Right lobe of liver (tissue), 6 donors: ENCODE results near the gene ACCSL. TPM values are rescaled to one million over a fixed set of nuclear protein-coding genes. Genes with fewer than 3 reads are reported as not detected.

ENCODE experiments used
- ATAC-seq, 4 donors: fragments of 200-7000 bp; cut with Tn5 transposase; one replicate each; pipeline ENCODE4 v1.9.1; 2020; ENCODE audit warnings: mild to moderate bottlenecking in 4 of 4, moderate library complexity in 4 of 4
- DNase-seq, 3 donors: peaks; one replicate each; pipeline ENCODE4 v3.0.0-alpha.2; 2020
- H3K27ac ChIP-seq, 3 donors: fragments of 200-600 bp; one replicate each; pipeline ENCODE4 v1.8.0; 2022
- H3K27me3 ChIP-seq, 2 donors: fragments of 200-600 bp; one replicate each; pipeline ENCODE4 v1.8.0; 2022
- H3K36me3 ChIP-seq, 4 donors: fragments of 200-600 bp; sonication (generic) in 1 of 4; one replicate each; pipeline versions ENCODE4 v1.5.1 to v1.8.0; 2017 to 2022; ENCODE audit warnings: control low read depth in 1 of 4
- H3K4me1 ChIP-seq, 4 donors: fragments of 200-600 bp; sonication (generic) in 1 of 4; one replicate each; pipeline versions ENCODE4 v1.5.1 to v1.8.0; 2017 to 2022; ENCODE audit warnings: control low read depth in 1 of 4
- H3K4me3 ChIP-seq, 3 donors: fragments of 200-600 bp; one replicate each; pipeline ENCODE4 v1.8.0; 2022
- H3K9me3 ChIP-seq, 4 donors: fragments of 200-600 bp; sonication (generic) in 1 of 4; one replicate each; pipeline versions ENCODE4 v1.5.1 to v1.8.0; 2017 to 2022; ENCODE audit warnings: control low read depth in 1 of 4
- POLR2A ChIP-seq: fragments of 450-650 bp; IDR thresholded peaks from one replicate; pipeline ENCODE4 v1.6.1; 2017; ENCODE audit warnings: antibody characterized with exemption, mild to moderate bottlenecking
- WGBS: methylation state at CpG from one replicate; pipeline ENCODE4 v1.1.6; 2018; ENCODE audit warnings: low coverage, low lambda C conversion rate; ENCODE audit not compliant: insufficient coverage; ENCODE audit errors: missing lambda C conversion rate; 5-methylcytosine and 5-hydroxymethylcytosine counted together
- intact Hi-C, 2 donors: fragments of 100-400 bp; cut with DNase I; formaldehyde crosslinking; loops; one replicate each; pipeline versions ENCODE4 v1.11.2 to v1.14.1; 2022
- long read RNA-seq: library from polyadenylated mRNA; unstranded; transcript quantifications from one replicate; pipeline ENCODE4 v2.0.0, GENCODE V29; 2019
- total RNA-seq, 6 experiments: library from RNA; depleted of rRNA in 2 of 6; stranded (reverse); fragments of >200 nt in 2 of 6; fragmentation: NEBNext Ultra II Directional in 3 of 6; extraction: Animal tissue kit (Norgen Biotek cat#: 25700) in 3 of 6; gene quantifications; one replicate each; pipeline versions ENCODE4 v1.1.0 to v1.2.4, GENCODE V29; 2016 to 2023
- TF ChIP-seq, protein P1 (sequence below), 4 donors: fragments of 200-600 bp in 3 of 4; fragments of 450-650 bp in 1 of 4; IDR thresholded peaks; one replicate each; pipeline versions ENCODE4 v1.5.1 to v1.8.0; 2016 to 2022; ENCODE audit warnings: antibody characterized with exemption in 4 of 4, mild to moderate bottlenecking in 2 of 4
- donor health status: DM: no; HTN: yes; CAD: no.
- donor health status: DM: no; HTN: no; CAD: no.
- donor health status: DM: no; HTN: no; CAD: no.
- donor health status: DM: no; HTN: yes; CAD: no.
- donor health status: DM: no; HTN: yes; CAD: no.

The ACCSL gene
- not detected for total RNA-seq
- long read RNA-seq: 0 reads

GRCh38 chr11:44047931-44048431 is at the start of gene ACCSL:
TSS of gene ACCSL (plus strand) at chr11:44047981. CDS start at chr11:44048037, 56 bp downstream.
- H3K36me3 ChIP-seq: no peaks in the 10 kb centered on the region
- no peaks in the 10 kb centered on the region for H3K27me3 ChIP-seq
- ATAC-seq: no peak
- DNase-seq: no peak
- H3K4me1 ChIP-seq: no peaks in the 10 kb centered on the region
- WGBS: 80% methylated on average over 1 of the region's 12 CpGs
- intact Hi-C loops: no loop called here
- H3K4me3 ChIP-seq: no peak within 1 kb of the TSS
- TF ChIP-seq POLR2A: no peak
- TF ChIP-seq, protein P1, sequence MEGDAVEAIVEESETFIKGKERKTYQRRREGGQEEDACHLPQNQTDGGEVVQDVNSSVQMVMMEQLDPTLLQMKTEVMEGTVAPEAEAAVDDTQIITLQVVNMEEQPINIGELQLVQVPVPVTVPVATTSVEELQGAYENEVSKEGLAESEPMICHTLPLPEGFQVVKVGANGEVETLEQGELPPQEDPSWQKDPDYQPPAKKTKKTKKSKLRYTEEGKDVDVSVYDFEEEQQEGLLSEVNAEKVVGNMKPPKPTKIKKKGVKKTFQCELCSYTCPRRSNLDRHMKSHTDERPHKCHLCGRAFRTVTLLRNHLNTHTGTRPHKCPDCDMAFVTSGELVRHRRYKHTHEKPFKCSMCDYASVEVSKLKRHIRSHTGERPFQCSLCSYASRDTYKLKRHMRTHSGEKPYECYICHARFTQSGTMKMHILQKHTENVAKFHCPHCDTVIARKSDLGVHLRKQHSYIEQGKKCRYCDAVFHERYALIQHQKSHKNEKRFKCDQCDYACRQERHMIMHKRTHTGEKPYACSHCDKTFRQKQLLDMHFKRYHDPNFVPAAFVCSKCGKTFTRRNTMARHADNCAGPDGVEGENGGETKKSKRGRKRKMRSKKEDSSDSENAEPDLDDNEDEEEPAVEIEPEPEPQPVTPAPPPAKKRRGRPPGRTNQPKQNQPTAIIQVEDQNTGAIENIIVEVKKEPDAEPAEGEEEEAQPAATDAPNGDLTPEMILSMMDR (IDR thresholded peaks at IDR 0.05): no peak
- H3K27ac ChIP-seq: no peak within 1 kb of the TSS
- no peaks in the 10 kb centered on the region for H3K9me3 ChIP-seq

DNA sequence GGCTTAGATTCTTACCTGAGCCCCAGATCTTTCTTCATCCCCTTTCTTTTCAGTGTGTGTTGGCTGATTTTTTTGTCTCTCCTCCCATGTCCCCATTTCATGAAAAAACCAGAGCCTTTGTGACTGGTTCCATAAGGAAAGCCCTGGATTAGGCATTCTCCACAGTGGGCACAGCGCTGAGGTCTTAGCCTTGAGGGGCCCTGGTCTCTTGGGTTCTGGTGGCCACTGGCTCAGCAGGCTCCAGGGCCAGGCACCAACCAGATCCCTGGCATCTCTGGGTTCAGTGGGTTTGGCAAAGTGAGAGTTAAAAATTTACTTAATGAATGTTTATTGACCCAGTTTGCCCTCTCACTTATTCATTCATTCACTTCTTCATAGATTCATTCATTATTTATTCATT is 49.5 kb upstream of the ACCSL start:
- 50% methylated on average over 1 of the region's 1 CpG for WGBS
- Histone ChIP-seq H3K4me3 (no peak overlapping the region), H3K27ac (no peak overlapping the region), H3K4me1 (no peaks in the 10 kb centered on the region), H3K27me3 (no peaks in the 10 kb centered on the region), H3K36me3 (no peaks in the 10 kb centered on the region), H3K9me3 (no peaks in the 10 kb centered on the region)
- DNase-seq: no peak
- TF ChIP-seq, protein P1 (IDR thresholded peaks at IDR 0.05): no peak
- TF ChIP-seq POLR2A: no peak
- no peak for ATAC-seq
- intact Hi-C loops: no loop called here

DNA sequence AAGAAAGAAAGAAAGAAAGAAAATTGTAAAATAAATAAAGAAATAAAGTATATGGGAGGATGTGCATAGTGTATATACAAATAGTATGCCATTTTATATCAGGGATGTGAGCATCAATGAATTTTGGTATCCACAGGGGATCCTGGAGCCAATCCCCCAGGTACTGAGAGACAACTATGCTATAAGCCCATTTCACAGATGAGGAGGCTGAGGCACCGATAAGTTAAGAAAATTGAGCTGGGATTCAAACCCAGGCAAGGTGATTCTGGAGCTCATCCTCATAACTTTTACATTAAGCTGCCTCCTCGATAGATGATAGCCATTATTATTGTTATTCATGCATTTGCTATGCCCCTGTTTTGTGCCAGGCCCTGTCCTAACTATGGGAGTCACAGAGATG is 47.0 kb upstream of the ACCSL start:
- intact Hi-C loops: no loop called here
- TF ChIP-seq POLR2A: no peak
- TF ChIP-seq, protein P1 (IDR thresholded peaks at IDR 0.05): no peak
- no peak for DNase-seq
- H3K4me1 ChIP-seq: no peaks in the 10 kb centered on the region
- H3K27me3 ChIP-seq: no peaks in the 10 kb centered on the region
- no peaks in the 10 kb centered on the region for H3K9me3 ChIP-seq
- 83% methylated on average over 1 of the region's 2 CpGs for WGBS
- H3K27ac ChIP-seq: no peak overlapping the region
- no peak overlapping the region for H3K4me3 ChIP-seq
- no peaks in the 10 kb centered on the region for H3K36me3 ChIP-seq
- no peak for ATAC-seq

DNA sequence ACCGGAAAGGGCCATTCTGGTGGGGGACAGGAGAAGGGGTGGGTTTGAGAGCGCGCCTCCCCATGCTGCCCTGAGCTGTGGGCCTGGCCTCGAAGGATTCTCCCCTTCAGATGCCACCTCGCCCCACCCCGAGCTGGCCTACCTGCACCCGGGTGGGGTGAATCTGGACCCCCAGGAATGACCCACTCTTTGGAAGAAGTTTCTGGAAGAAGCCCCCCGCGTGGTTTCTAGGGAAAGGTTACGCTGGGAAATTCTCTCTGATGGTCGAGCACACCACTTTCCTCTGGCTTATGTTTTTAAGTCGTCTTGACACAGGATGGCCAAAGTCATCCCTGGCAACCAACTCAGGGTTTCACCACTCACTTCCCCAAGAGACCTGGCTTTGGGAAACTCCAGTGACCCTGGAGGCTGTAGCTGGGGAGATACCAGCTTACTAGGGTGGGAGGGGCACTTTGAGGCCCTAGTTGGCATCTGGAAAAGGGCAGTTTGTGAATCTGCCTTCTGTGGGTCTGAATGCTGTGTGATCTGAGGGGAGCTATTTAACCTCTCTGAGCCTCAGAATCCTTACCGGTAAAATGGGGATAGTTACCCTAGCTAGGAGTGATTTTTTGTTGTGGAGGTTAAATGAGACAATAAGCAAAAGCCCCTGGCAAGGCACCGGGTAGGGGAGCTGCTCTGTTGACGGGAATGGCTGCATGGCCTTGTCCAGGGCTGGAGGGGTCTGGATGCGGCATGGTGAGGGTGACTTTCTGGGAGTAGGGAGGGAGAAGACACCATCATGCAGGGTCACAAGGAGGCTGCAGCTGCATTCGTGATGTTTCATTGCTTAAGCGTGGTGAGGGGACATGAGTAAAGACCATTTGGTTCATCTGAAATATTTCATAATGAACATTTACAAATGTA is 45.3 kb upstream of the ACCSL start:
- H3K27ac ChIP-seq: no peak overlapping the region
- ATAC-seq (no peak), DNase-seq (peak in 1 of 3 donors; percentile 18)
- WGBS: 83% methylated on average over 9 of the region's 18 CpGs
- TF ChIP-seq, protein P1 (IDR thresholded peaks at IDR 0.05): no peak
- no peak for TF ChIP-seq POLR2A
- no peaks in the 10 kb centered on the region for H3K9me3 ChIP-seq
- no peaks in the 10 kb centered on the region for H3K27me3 ChIP-seq
- intact Hi-C loops: no loop called here
- no peaks in the 10 kb centered on the region for H3K36me3 ChIP-seq
- H3K4me1 ChIP-seq: no peaks in the 10 kb centered on the region
- H3K4me3 ChIP-seq: no peak overlapping the region
